H9 (cell line): Measurements from ENCODE around the gene PRG2. TPM values are rescaled to one million over a fixed set of nuclear protein-coding genes. Genes with fewer than 3 reads are reported as not detected.
A peak's percentile ranks its signal among the peaks of the same experiment; 100 is the strongest.

ENCODE experiments used
- DNase-seq: peaks from one replicate; pipeline ENCODE4 v3.0.0-alpha.2; 2017
- H2AFZ ChIP-seq: one replicate; pipeline ENCODE4 v1.6.1; 2013; ENCODE audit warnings: mild to moderate bottlenecking, low read length, control low read depth, moderate library complexity
- H2AK5ac ChIP-seq: 2 replicates; pipeline ENCODE4 v1.6.1; 2013; ENCODE audit warnings: low read length, control low read depth, mixed read lengths; ENCODE audit not compliant: insufficient read length
- H2BK120ac ChIP-seq: one replicate; pipeline ENCODE4 v1.6.1; 2013; ENCODE audit warnings: low read depth, mild to moderate bottlenecking, low read length, control low read depth, inconsistent platforms; ENCODE audit not compliant: poor library complexity, severe bottlenecking
- H2BK12ac ChIP-seq: 2 replicates; pipeline ENCODE4 v1.6.1; 2013; ENCODE audit warnings: low read length, control low read depth, mixed read lengths, low read depth; ENCODE audit not compliant: insufficient read length
- H2BK15ac ChIP-seq: 2 replicates; pipeline ENCODE4 v1.6.1; 2013; ENCODE audit warnings: low read depth, low read length, control low read depth
- H2BK20ac ChIP-seq: one replicate; pipeline ENCODE4 v1.6.1; 2013; ENCODE audit warnings: low read depth, mild to moderate bottlenecking, low read length, control low read depth, inconsistent platforms; ENCODE audit not compliant: poor library complexity, severe bottlenecking
- H2BK5ac ChIP-seq: 2 replicates; pipeline ENCODE4 v1.6.1; 2013; ENCODE audit warnings: low read length, control low read depth, mixed read lengths; ENCODE audit not compliant: insufficient read length
- H3K14ac ChIP-seq: 2 replicates; pipeline ENCODE4 v1.6.1; 2013; ENCODE audit warnings: low read length, control low read depth; ENCODE audit not compliant: insufficient read depth
- H3K18ac ChIP-seq: 2 replicates; pipeline ENCODE4 v1.6.1; 2013; ENCODE audit warnings: low read depth, mild to moderate bottlenecking, mixed read lengths, low read length, control low read depth; ENCODE audit not compliant: insufficient read length
- H3K23ac ChIP-seq: 2 replicates; pipeline ENCODE4 v1.6.1; 2013; ENCODE audit warnings: low read length, control low read depth, mixed read lengths, low read depth; ENCODE audit not compliant: insufficient read length
- H3K23me2 ChIP-seq: 2 replicates; pipeline ENCODE4 v1.6.1; 2013; ENCODE audit warnings: low read depth, mild to moderate bottlenecking, mixed read lengths, low read length, control low read depth; ENCODE audit not compliant: insufficient read length, poor library complexity, severe bottlenecking
- H3K27ac ChIP-seq: 2 replicates; pipeline ENCODE4 v1.5.1; 2013; ENCODE audit warnings: low read length, control low read depth, mixed read lengths, low read depth; ENCODE audit not compliant: insufficient read length
- H3K27me3 ChIP-seq: 2 replicates; pipeline ENCODE4 v1.6.1; 2013; ENCODE audit warnings: low read length, control low read depth, inconsistent platforms; ENCODE audit not compliant: insufficient read depth
- H3K4ac ChIP-seq: 2 replicates; pipeline ENCODE4 v1.6.1; 2013; ENCODE audit warnings: low read depth, mild to moderate bottlenecking, control low read depth, inconsistent platforms, low read length, moderate library complexity
- H3K4me1 ChIP-seq: 2 replicates; pipeline ENCODE4 v1.6.1; 2013; ENCODE audit warnings: low read length, control low read depth, inconsistent platforms; ENCODE audit not compliant: insufficient read depth
- H3K4me2 ChIP-seq: 2 replicates; pipeline ENCODE4 v1.6.1; 2013; ENCODE audit warnings: low read length, control low read depth, mixed read lengths; ENCODE audit not compliant: insufficient read length, insufficient read depth
- H3K56ac ChIP-seq: 2 replicates; pipeline ENCODE4 v1.6.1; 2013; ENCODE audit warnings: low read depth, mild to moderate bottlenecking, mixed read lengths, low read length, control low read depth; ENCODE audit not compliant: insufficient read length
- H3K79me1 ChIP-seq: 2 replicates; pipeline ENCODE4 v1.6.1; 2013; ENCODE audit warnings: low read depth, mild to moderate bottlenecking, moderate library complexity, low read length, control low read depth, inconsistent platforms; ENCODE audit not compliant: insufficient read depth, poor library complexity, severe bottlenecking
- H3K79me2 ChIP-seq: 2 replicates; pipeline ENCODE4 v1.6.1; 2013; ENCODE audit warnings: low read length, control low read depth, inconsistent platforms; ENCODE audit not compliant: insufficient read depth
- H3K9ac ChIP-seq: 2 replicates; pipeline ENCODE4 v1.6.1; 2013; ENCODE audit warnings: low read length, control low read depth, mixed read lengths; ENCODE audit not compliant: insufficient read length; ENCODE audit errors: extremely low read depth
- H3K9me3 ChIP-seq: one replicate; pipeline ENCODE4 v1.6.1; 2013; ENCODE audit warnings: low read depth, low read length, inconsistent platforms; ENCODE audit not compliant: control insufficient read depth
- H3T11ph ChIP-seq: one replicate; pipeline ENCODE4 v1.6.1; 2013; ENCODE audit warnings: mild to moderate bottlenecking, low read length, control low read depth, inconsistent platforms
- H4K20me1 ChIP-seq: one replicate; pipeline ENCODE4 v1.6.1; 2013; ENCODE audit not compliant: control insufficient read depth, insufficient read length, insufficient read depth
- H4K5ac ChIP-seq: 2 replicates; pipeline ENCODE4 v1.6.1; 2013; ENCODE audit warnings: low read depth, mild to moderate bottlenecking, mixed read lengths, low read length, control low read depth; ENCODE audit not compliant: insufficient read length
- H4K8ac ChIP-seq: replicated peaks from 2 replicates; pipeline ENCODE4 v1.6.1; 2013; ENCODE audit warnings: low read length, control low read depth, mixed read lengths, low read depth; ENCODE audit not compliant: insufficient read length
- H4K91ac ChIP-seq: 2 replicates; pipeline ENCODE4 v1.6.1; 2013; ENCODE audit warnings: low read depth, mild to moderate bottlenecking, moderate library complexity, mixed read lengths, low read length, control low read depth; ENCODE audit not compliant: insufficient read length
- H3K27ac Mint-ChIP-seq, 3 experiments: 2 replicates in 2 of 3; 3 replicates in 1 of 3; pipeline ENCODE4 v1.8.0; 2020 to 2021; ENCODE audit warnings: mixed read lengths in 3 of 3, mild to moderate bottlenecking in 1 of 3, moderate library complexity in 1 of 3
- H3K27me3 Mint-ChIP-seq: 2 replicates; pipeline ENCODE4 v1.8.0; 2021; ENCODE audit warnings: low read depth, mild to moderate bottlenecking, moderate library complexity, mixed read lengths
- H3K36me3 Mint-ChIP-seq, 3 experiments: 2 replicates in 2 of 3; 3 replicates in 1 of 3; pipeline ENCODE4 v1.8.0; 2020 to 2021; ENCODE audit warnings: low read depth in 3 of 3, mixed read lengths in 3 of 3; ENCODE audit not compliant: insufficient read depth in 1 of 3
- H3K4me1 Mint-ChIP-seq, 2 experiments: 2 replicates each; pipeline ENCODE4 v1.8.0; 2020; ENCODE audit warnings: mixed read lengths in 2 of 2
- H3K4me3 Mint-ChIP-seq, 2 experiments: 2 replicates in 1 of 2; 3 replicates in 1 of 2; pipeline ENCODE4 v1.8.0; 2020 to 2021; ENCODE audit warnings: mild to moderate bottlenecking in 2 of 2, mixed read lengths in 2 of 2, moderate library complexity in 1 of 2
- H3K9me3 Mint-ChIP-seq, 2 experiments: 2 replicates in 1 of 2; 3 replicates in 1 of 2; pipeline ENCODE4 v1.8.0; 2020; ENCODE audit warnings: mild to moderate bottlenecking in 2 of 2, mixed read lengths in 2 of 2, moderate library complexity in 1 of 2
- CTCF ChIP-seq: fragments of 200-600 bp; sonication (generic); conservative IDR thresholded peaks from 3 replicates; pipeline ENCODE4 v1.8.0; 2021; ENCODE audit warnings: antibody characterized with exemption, mild to moderate bottlenecking
- whole genome bisulfite sequencing: extraction: QIAGEN DNeasy Blood & Tissue Kit; methylation state at CpG from one replicate; pipeline ENCODE4 v1.1.7; 2013; ENCODE audit warnings: missing lambda C conversion rate, low lambda C conversion rate, mixed read lengths; ENCODE audit not compliant: insufficient read length; ENCODE audit errors: extremely low coverage; 5-methylcytosine and 5-hydroxymethylcytosine counted together
- total RNA-seq: library from RNA; stranded (reverse); gene quantifications from 2 replicates; pipeline ENCODE4 v1.2.1, GENCODE V29; 2021

The PRG2 gene
- total RNA-seq, 1 experiment from 2014 or later, result not detected

- Histone ChIP-seq H3K9me3 (no peaks in the 10 kb centered on the region), H3K4ac (no peak within 1 kb of the TSS), H3K9ac (no peak within 1 kb of the TSS), H3K18ac (no peak within 1 kb of the TSS), H4K20me1 (no peaks in the 10 kb centered on the region), H3K14ac (no peak within 1 kb of the TSS), H4K91ac (no peak within 1 kb of the TSS), H2BK12ac (no peak within 1 kb of the TSS), H3K56ac (no peak within 1 kb of the TSS), H2BK120ac (no peak within 1 kb of the TSS), H3K27me3 (no peaks in the 10 kb centered on the region; the same call in 1 of the 2 replicates), H2AK5ac (no peak within 1 kb of the TSS), H3K4me2 (no peak within 1 kb of the TSS), H2BK20ac (no peak within 1 kb of the TSS), H3K79me2 (no peaks in the 10 kb centered on the region), H3K4me1 (no peaks in the 10 kb centered on the region; the same call in 1 of the 2 replicates), H3K79me1 (no peaks in the 10 kb centered on the region), H2BK15ac (no peak within 1 kb of the TSS), H3K23ac (no peak within 1 kb of the TSS), H2AFZ (no peak within 1 kb of the TSS), H3T11ph (no peak within 1 kb of the TSS), H4K5ac (no peak within 1 kb of the TSS), H3K23me2 (no peaks in the 10 kb centered on the region), H3K27ac (no peak within 1 kb of the TSS), H2BK5ac (no peak within 1 kb of the TSS), H4K8ac (no peak within 1 kb of the TSS)
- Mint-ChIP-seq H3K9me3 (no peaks in the 10 kb centered on the region), H3K27ac (peak within 1 kb of the TSS in 1 of 3 experiments; percentile 73; a peak in 1 of 7 replicates), H3K27me3 (peaks cover 53% of the 10 kb centered on the region), H3K36me3 (no peaks in the 10 kb centered on the region), H3K4me1 (peaks cover 3 to 15% of the 10 kb centered on the region in 2 experiments), H3K4me3 (no peak within 1 kb of the TSS; a peak in 1 of 5 replicates)
- DNase-seq, result no peak
- no peak for TF ChIP-seq CTCF
- no CpG with 5 or more reads among the region's 2 CpGs for WGBS
Observed at GRCh38 chr11:57380975-57381374, 9.5 kb downstream of the PRG2 start, which contains the start of gene PRG3. Gene PRG3, minus strand, starts transcription at chr11:57381150. Its CDS starts 442 bp downstream, at chr11:57380708.
